ENCODE data around the gene GM2A.

GRCh38 chr5:151208481-151208914 lies 44.5 kb upstream of the GM2A start:
- TF ChIP-seq CTCF (IDR thresholded peaks at IDR 0.05) (no peak), POLR2A (IDR thresholded peaks at IDR 0.05) (no peak), EP300 (IDR thresholded peaks at IDR 0.05) (no peak)
